HEK293 (cell line): ENCODE measurements around the gene VPS26B.

ENCODE experiments used
- CTCF ChIA-PET: fragments of 350-600 bp; formaldehyde crosslinking; extraction: SDS; loops from one replicate; lab custom pipeline; 2021; ENCODE audit warnings: antibody characterized with exemption; lab: Yijun Ruan, JAX
- POLR2A ChIA-PET: fragments of 300-600 bp; formaldehyde crosslinking; extraction: SDS; loops from one replicate; lab custom pipeline; 2020; ENCODE audit warnings: antibody characterized with exemption, inconsistent platforms; lab: Yijun Ruan, JAX
- H3K27ac ChIP-seq: fragments of 200-500 bp; sonication (Bioruptor generic); 2 replicates; pipeline ENCODE4 v1.5.1; 2014; ENCODE audit warnings: low read depth, low read length, control low read depth, inconsistent platforms; ENCODE audit errors: extremely low read depth
- H3K36me3 ChIP-seq, 2 experiments: fragments of 200-500 bp in 1 of 2; sonication (Bioruptor generic) in 1 of 2; 1 replicate in 1 of 2; 2 replicates in 1 of 2; pipeline ENCODE4 v1.5.1; 2014 to 2017; ENCODE audit warnings: inconsistent platforms in 2 of 2, low read length in 2 of 2; ENCODE audit not compliant: control insufficient read depth in 2 of 2, insufficient read depth in 1 of 2
- H3K4me1 ChIP-seq: fragments of 200-500 bp; sonication (Bioruptor generic); 2 replicates; pipeline ENCODE4 v1.5.1; 2014; ENCODE audit warnings: mild to moderate bottlenecking, low read length, inconsistent platforms; ENCODE audit not compliant: control insufficient read depth, insufficient read depth
- H3K4me3 ChIP-seq: 2 replicates; pipeline ENCODE4 v1.5.1; 2011; ENCODE audit warnings: low read depth, mild to moderate bottlenecking, control low read depth, low read length, moderate library complexity
- H3K9me3 ChIP-seq: fragments of 200-500 bp; sonication (Bioruptor generic); 2 replicates; pipeline ENCODE4 v1.5.1; 2014; ENCODE audit warnings: low read depth, low read length, inconsistent platforms; ENCODE audit not compliant: control insufficient read depth, insufficient read depth
- HOXD13 ChIP-seq: sonication (generic); formaldehyde crosslinking; IDR thresholded peaks from 2 replicates; pipeline ENCODE4 v1.8.0; 2022; ENCODE audit warnings: missing genetic modification reagents, borderline replicate concordance
- PRDM1 ChIP-seq: fragments of 450-650 bp; formaldehyde crosslinking; IDR thresholded peaks from 2 replicates; pipeline ENCODE4; 2016; ENCODE audit warnings: missing biosample characterization, missing genetic modification characterization
- RBAK ChIP-seq: fragments of 450-650 bp; formaldehyde crosslinking; IDR thresholded peaks from 2 replicates; pipeline ENCODE4 v1.5.1; 2016; ENCODE audit warnings: missing biosample characterization, missing genetic modification characterization
- SCRT2 ChIP-seq: fragments of 450-650 bp; formaldehyde crosslinking; IDR thresholded peaks from 2 replicates; pipeline ENCODE4 v1.5.1; 2016; ENCODE audit warnings: missing biosample characterization, missing genetic modification characterization
- TRIM28 ChIP-seq: IDR thresholded peaks from 2 replicates; pipeline ENCODE4 v1.6.1; 2011; ENCODE audit warnings: low read length, control low read depth, borderline replicate concordance
- ZBTB20 ChIP-seq: fragments of 450-650 bp; formaldehyde crosslinking; IDR thresholded peaks from 2 replicates; pipeline ENCODE4 v1.5.1; 2016; ENCODE audit warnings: missing biosample characterization, missing genetic modification characterization
- ZBTB8A ChIP-seq: fragments of 450-650 bp; formaldehyde crosslinking; IDR thresholded peaks from 2 replicates; pipeline ENCODE4 v1.5.1; 2016; ENCODE audit warnings: missing biosample characterization, missing genetic modification characterization
- ZFHX2 ChIP-seq: fragments of 450-650 bp; formaldehyde crosslinking; conservative IDR thresholded peaks from 2 replicates; pipeline ENCODE4 v1.5.1; 2016; ENCODE audit warnings: missing biosample characterization, missing genetic modification characterization
- ZIC2 ChIP-seq: fragments of 450-650 bp; formaldehyde crosslinking; IDR thresholded peaks from 2 replicates; pipeline ENCODE4 v1.5.1; 2016; ENCODE audit warnings: missing biosample characterization, missing genetic modification characterization
- ZNF324 ChIP-seq: fragments of 450-650 bp; formaldehyde crosslinking; IDR thresholded peaks from 2 replicates; pipeline ENCODE4 v1.5.1; 2016; ENCODE audit warnings: missing biosample characterization, missing genetic modification characterization
- ZNF354C ChIP-seq: fragments of 450-650 bp; formaldehyde crosslinking; IDR thresholded peaks from 2 replicates; pipeline ENCODE4 v1.5.1; 2016; ENCODE audit warnings: missing biosample characterization, missing genetic modification characterization, low read depth, borderline replicate concordance
- ZNF530 ChIP-seq: fragments of 450-650 bp; formaldehyde crosslinking; IDR thresholded peaks from 2 replicates; pipeline ENCODE4 v1.5.1; 2016; ENCODE audit warnings: low read depth, missing biosample characterization, missing genetic modification characterization
- ZNF571 ChIP-seq: fragments of 450-650 bp; formaldehyde crosslinking; IDR thresholded peaks from 2 replicates; pipeline ENCODE4 v1.5.0; 2017; ENCODE audit warnings: missing biosample characterization, missing genetic modification characterization
- ZNF624 ChIP-seq: fragments of 450-650 bp; formaldehyde crosslinking; IDR thresholded peaks from 2 replicates; pipeline ENCODE4 v1.5.1; 2017; ENCODE audit warnings: missing biosample characterization, missing genetic modification characterization
- ZNF629 ChIP-seq: fragments of 450-650 bp; formaldehyde crosslinking; IDR thresholded peaks from 2 replicates; pipeline ENCODE4 v1.5.1; 2017; ENCODE audit warnings: missing biosample characterization, missing genetic modification characterization
- ZNF658 ChIP-seq: fragments of 450-650 bp; formaldehyde crosslinking; IDR thresholded peaks from 2 replicates; pipeline ENCODE4; 2016; ENCODE audit warnings: missing biosample characterization, missing genetic modification characterization
- ZNF677 ChIP-seq: fragments of 450-650 bp; IDR thresholded peaks from 2 replicates; pipeline ENCODE4 v1.5.0; 2018; ENCODE audit warnings: missing biosample characterization, mild to moderate bottlenecking, missing genetic modification characterization, moderate library complexity
- ZNF843 ChIP-seq: fragments of 450-650 bp; formaldehyde crosslinking; IDR thresholded peaks from 2 replicates; pipeline ENCODE4 v1.5.1; 2016; ENCODE audit warnings: missing biosample characterization, missing genetic modification characterization
- ZSCAN16 ChIP-seq: fragments of 450-650 bp; formaldehyde crosslinking; IDR thresholded peaks from 2 replicates; pipeline ENCODE4 v1.5.1; 2016; ENCODE audit warnings: missing biosample characterization, missing genetic modification characterization
- TF ChIP-seq, protein P1 (sequence below): fragments of 450-650 bp; formaldehyde crosslinking; conservative IDR thresholded peaks from 2 replicates; pipeline ENCODE4 v1.5.1; 2016; ENCODE audit warnings: low read depth, missing biosample characterization, missing genetic modification characterization
- TF ChIP-seq, protein P2 (sequence below): fragments of 450-650 bp; formaldehyde crosslinking; IDR thresholded peaks from 2 replicates; pipeline ENCODE4 v1.5.1; 2016; ENCODE audit warnings: missing biosample characterization, missing genetic modification characterization
- TF ChIP-seq, protein P3 (sequence below): fragments of 450-650 bp; formaldehyde crosslinking; IDR thresholded peaks from 2 replicates; pipeline ENCODE4 v1.5.1; 2017; ENCODE audit warnings: missing biosample characterization, missing genetic modification characterization
- TF ChIP-seq, protein P4 (sequence below): fragments of 450-650 bp; formaldehyde crosslinking; IDR thresholded peaks from 2 replicates; pipeline ENCODE4 v1.5.1; 2016; ENCODE audit warnings: missing biosample characterization, missing genetic modification characterization
- TF ChIP-seq, protein P5 (sequence below): fragments of 450-650 bp; formaldehyde crosslinking; IDR thresholded peaks from 2 replicates; pipeline ENCODE4 v1.5.1; 2016; ENCODE audit warnings: missing biosample characterization, missing genetic modification characterization

VPS26B gene

DNA sequence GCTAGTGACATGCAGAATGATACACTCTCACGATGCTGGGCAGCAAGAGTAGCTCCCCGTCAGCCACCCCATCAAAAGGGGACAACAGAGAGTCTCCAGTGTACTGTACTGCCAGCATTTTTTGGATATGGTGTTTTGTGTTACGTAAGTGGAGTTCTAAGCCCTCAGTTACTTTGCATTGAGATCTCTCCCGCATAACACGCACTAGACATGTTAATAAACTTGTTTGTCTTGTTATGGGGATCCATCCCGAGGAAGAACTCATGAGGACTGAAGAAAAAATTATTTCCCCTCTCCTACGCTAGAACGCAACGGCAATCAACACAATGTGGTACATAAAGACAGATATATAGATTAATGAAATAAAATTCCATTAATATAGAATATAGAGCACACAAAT lies 24.9 kb upstream of the VPS26B start:
- no peaks in the 10 kb centered on the region for H3K4me1 ChIP-seq
- TF ChIP-seq ZNF843 (tag by site-specific recombination) (no peak), ZNF658 (tag by site-specific recombination) (no peak), ZNF629 (tag by site-specific recombination) (no peak), ZFHX2 (tag by site-specific recombination) (no peak), ZBTB8A (tag by site-specific recombination) (no peak), ZIC2 (tag by site-specific recombination) (no peak), ZNF677 (tag by site-specific recombination) (no peak)
- TF ChIP-seq, protein P1, sequence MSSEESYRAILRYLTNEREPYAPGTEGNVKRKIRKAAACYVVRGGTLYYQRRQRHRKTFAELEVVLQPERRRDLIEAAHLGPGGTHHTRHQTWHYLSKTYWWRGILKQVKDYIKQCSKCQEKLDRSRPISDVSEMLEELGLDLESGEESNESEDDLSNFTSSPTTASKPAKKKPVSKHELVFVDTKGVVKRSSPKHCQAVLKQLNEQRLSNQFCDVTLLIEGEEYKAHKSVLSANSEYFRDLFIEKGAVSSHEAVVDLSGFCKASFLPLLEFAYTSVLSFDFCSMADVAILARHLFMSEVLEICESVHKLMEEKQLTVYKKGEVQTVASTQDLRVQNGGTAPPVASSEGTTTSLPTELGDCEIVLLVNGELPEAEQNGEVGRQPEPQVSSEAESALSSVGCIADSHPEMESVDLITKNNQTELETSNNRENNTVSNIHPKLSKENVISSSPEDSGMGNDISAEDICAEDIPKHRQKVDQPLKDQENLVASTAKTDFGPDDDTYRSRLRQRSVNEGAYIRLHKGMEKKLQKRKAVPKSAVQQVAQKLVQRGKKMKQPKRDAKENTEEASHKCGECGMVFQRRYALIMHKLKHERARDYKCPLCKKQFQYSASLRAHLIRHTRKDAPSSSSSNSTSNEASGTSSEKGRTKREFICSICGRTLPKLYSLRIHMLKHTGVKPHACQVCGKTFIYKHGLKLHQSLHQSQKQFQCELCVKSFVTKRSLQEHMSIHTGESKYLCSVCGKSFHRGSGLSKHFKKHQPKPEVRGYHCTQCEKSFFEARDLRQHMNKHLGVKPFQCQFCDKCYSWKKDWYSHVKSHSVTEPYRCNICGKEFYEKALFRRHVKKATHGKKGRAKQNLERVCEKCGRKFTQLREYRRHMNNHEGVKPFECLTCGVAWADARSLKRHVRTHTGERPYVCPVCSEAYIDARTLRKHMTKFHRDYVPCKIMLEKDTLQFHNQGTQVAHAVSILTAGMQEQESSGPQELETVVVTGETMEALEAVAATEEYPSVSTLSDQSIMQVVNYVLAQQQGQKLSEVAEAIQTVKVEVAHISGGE (tag by site-specific recombination): no peak
- H3K4me3 ChIP-seq: no peak overlapping the region
- H3K36me3 ChIP-seq: peaks cover 19 to 95% of the 10 kb centered on the region in 2 experiments
- POLR2A ChIA-PET: interaction anchor here (0.5 kb wide), 1 partner anchor 119 kb away, joined by 3 read pairs; no protein-coding TSS in a partner anchor
- H3K9me3 ChIP-seq: no peaks in the 10 kb centered on the region
- CTCF ChIA-PET: interaction anchor here (0.6 to 2.3 kb wide), 2 partner anchors 8 to 138 kb away, joined by 5 to 12 read pairs; no protein-coding TSS in a partner anchor
- H3K27ac ChIP-seq: no peak overlapping the region

DNA sequence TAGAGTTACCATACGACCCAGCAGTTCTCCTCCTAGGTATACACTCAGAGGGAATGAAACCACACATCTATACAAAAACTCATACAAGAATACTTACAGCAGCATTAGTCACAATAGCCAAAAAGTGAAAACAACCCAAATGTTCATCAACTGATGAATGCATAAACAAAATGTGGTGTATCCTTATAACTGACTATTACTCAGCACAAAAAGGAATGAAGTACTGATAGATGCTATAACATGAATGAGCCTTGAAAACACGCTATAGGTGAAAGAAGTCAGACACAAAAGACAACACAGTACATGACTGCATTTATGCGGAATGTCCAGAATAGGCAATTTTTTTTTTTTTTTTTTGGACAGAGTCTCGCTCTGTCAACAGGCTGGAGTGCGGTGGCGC lies 23.8 kb upstream of the VPS26B start:
- Histone ChIP-seq H3K36me3 (peaks cover 19 to 95% of the 10 kb centered on the region in 2 experiments), H3K9me3 (no peaks in the 10 kb centered on the region), H3K4me3 (no peak overlapping the region), H3K4me1 (no peaks in the 10 kb centered on the region), H3K27ac (no peak overlapping the region)
- POLR2A ChIA-PET: no interaction called here
- TF ChIP-seq, protein P2, sequence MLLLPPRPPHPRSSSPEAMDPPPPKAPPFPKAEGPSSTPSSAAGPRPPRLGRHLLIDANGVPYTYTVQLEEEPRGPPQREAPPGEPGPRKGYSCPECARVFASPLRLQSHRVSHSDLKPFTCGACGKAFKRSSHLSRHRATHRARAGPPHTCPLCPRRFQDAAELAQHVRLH (tag by site-specific recombination): no peak
- TF ChIP-seq ZBTB20 (tag by site-specific recombination): no peak
- no peak for TF ChIP-seq SCRT2
- no peak for TF ChIP-seq ZNF530
- no peak for TF ChIP-seq PRDM1 (tag by site-specific recombination)
- no peak for TF ChIP-seq ZNF624
- TF ChIP-seq, protein P3, sequence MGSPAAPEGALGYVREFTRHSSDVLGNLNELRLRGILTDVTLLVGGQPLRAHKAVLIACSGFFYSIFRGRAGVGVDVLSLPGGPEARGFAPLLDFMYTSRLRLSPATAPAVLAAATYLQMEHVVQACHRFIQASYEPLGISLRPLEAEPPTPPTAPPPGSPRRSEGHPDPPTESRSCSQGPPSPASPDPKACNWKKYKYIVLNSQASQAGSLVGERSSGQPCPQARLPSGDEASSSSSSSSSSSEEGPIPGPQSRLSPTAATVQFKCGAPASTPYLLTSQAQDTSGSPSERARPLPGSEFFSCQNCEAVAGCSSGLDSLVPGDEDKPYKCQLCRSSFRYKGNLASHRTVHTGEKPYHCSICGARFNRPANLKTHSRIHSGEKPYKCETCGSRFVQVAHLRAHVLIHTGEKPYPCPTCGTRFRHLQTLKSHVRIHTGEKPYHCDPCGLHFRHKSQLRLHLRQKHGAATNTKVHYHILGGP (tag by site-specific recombination): no peak
- no peak for TF ChIP-seq ZNF324 (tag by site-specific recombination)
- TF ChIP-seq ZNF354C (tag by site-specific recombination): no peak
- TF ChIP-seq, protein P4, sequence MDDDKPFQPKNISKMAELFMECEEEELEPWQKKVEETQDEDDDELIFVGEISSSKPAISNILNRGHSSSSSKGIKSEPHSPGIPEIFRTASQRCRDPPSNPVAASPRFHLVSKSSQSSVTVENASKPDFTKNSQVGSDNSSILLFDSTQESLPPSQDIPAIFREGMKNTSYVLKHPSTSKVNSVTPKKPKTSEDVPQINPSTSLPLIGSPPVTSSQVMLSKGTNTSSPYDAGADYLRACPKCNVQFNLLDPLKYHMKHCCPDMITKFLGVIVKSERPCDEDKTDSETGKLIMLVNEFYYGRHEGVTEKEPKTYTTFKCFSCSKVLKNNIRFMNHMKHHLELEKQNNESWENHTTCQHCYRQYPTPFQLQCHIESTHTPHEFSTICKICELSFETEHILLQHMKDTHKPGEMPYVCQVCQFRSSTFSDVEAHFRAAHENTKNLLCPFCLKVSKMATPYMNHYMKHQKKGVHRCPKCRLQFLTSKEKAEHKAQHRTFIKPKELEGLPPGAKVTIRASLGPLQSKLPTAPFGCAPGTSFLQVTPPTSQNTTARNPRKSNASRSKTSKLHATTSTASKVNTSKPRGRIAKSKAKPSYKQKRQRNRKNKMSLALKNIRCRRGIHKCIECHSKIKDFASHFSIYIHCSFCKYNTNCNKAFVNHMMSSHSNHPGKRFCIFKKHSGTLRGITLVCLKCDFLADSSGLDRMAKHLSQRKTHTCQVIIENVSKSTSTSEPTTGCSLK (tag by site-specific recombination): no peak
- TF ChIP-seq ZNF571: no peak
- TF ChIP-seq TRIM28: no peak
- TF ChIP-seq, protein P5, sequence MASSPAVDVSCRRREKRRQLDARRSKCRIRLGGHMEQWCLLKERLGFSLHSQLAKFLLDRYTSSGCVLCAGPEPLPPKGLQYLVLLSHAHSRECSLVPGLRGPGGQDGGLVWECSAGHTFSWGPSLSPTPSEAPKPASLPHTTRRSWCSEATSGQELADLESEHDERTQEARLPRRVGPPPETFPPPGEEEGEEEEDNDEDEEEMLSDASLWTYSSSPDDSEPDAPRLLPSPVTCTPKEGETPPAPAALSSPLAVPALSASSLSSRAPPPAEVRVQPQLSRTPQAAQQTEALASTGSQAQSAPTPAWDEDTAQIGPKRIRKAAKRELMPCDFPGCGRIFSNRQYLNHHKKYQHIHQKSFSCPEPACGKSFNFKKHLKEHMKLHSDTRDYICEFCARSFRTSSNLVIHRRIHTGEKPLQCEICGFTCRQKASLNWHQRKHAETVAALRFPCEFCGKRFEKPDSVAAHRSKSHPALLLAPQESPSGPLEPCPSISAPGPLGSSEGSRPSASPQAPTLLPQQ (tag by site-specific recombination): no peak
- no peak for TF ChIP-seq HOXD13 (CRISPR knock-in tag)
- no peak for TF ChIP-seq RBAK
- TF ChIP-seq ZSCAN16 (tag by site-specific recombination): no peak
- TF ChIP-seq, all 188 proteins: peak for 0
- CTCF ChIA-PET: interaction anchor here (0.6 kb wide), 1 partner anchor 150 kb away, joined by 3 read pairs; no protein-coding TSS in a partner anchor
